ENCODE results near the gene TEDC1. TPM values are rescaled to one million over a fixed set of nuclear protein-coding genes. Genes with fewer than 3 reads are reported as not detected.

TEDC1 gene
- polyA plus RNA-seq, 1 of the 3 experiments (the other 2 are of a cell fraction): 13.4 TPM

DNA sequence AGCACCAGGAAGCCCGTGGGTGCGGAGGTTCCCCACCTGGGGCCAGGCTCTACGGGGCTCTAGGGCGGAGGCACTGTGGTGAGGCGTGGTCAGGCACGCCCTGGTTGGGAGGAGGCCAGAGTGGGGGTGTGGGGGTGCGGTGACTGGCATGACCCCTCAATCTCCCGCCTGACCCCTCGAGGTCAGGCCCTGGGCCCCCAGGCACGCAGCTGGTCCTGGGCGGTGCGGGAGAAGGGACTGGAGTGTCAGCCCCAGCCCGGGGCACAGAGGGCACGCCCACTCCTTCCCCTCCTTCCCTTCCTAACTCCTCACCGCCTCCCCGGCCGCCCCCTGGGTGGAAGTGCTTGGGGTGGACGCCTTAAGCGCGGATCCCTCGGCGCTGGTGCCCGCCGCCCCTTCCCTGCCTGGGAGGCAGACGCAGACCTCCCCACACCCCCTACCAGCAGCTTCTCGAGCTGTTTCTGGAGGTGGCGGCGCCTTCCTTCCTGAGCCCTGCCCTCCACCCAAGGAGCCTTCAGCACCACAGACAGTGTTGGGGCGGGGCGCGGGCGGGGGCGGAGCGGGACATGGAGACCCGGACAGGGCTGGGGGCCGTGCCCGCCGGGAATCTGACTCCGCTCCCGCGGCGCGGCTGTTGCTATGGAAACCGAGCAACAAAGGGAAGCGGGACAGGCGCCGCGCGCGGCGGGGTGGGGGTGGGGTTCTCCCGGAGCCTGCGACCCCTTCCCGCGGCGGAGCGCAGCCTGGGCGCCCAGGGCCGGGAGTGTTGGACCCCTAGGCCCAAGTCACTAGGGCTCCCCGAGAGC lies 17.2 kb upstream of the TEDC1 start (continued):
- no peak for TF ChIP-seq ELF1 (IDR thresholded peaks at IDR 0.05)
- TF ChIP-seq FOXJ3 (CRISPR knock-in tag; IDR thresholded peaks at IDR 0.05): 0 out of 2 replicates have a peak, but pooled peaks have one; percentile 35
- TF ChIP-seq, protein P1, sequence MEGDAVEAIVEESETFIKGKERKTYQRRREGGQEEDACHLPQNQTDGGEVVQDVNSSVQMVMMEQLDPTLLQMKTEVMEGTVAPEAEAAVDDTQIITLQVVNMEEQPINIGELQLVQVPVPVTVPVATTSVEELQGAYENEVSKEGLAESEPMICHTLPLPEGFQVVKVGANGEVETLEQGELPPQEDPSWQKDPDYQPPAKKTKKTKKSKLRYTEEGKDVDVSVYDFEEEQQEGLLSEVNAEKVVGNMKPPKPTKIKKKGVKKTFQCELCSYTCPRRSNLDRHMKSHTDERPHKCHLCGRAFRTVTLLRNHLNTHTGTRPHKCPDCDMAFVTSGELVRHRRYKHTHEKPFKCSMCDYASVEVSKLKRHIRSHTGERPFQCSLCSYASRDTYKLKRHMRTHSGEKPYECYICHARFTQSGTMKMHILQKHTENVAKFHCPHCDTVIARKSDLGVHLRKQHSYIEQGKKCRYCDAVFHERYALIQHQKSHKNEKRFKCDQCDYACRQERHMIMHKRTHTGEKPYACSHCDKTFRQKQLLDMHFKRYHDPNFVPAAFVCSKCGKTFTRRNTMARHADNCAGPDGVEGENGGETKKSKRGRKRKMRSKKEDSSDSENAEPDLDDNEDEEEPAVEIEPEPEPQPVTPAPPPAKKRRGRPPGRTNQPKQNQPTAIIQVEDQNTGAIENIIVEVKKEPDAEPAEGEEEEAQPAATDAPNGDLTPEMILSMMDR (IDR thresholded peaks at IDR 0.05): no peak
- TF ChIP-seq, protein P2, sequence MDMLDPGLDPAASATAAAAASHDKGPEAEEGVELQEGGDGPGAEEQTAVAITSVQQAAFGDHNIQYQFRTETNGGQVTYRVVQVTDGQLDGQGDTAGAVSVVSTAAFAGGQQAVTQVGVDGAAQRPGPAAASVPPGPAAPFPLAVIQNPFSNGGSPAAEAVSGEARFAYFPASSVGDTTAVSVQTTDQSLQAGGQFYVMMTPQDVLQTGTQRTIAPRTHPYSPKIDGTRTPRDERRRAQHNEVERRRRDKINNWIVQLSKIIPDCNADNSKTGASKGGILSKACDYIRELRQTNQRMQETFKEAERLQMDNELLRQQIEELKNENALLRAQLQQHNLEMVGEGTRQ (IDR thresholded peaks at IDR 0.05; ENCODE audit: borderline replicate concordance, low read depth, low read length): no peak
- TF ChIP-seq TCF12 (IDR thresholded peaks at IDR 0.05): no peak
- TF ChIP-seq, protein P3, sequence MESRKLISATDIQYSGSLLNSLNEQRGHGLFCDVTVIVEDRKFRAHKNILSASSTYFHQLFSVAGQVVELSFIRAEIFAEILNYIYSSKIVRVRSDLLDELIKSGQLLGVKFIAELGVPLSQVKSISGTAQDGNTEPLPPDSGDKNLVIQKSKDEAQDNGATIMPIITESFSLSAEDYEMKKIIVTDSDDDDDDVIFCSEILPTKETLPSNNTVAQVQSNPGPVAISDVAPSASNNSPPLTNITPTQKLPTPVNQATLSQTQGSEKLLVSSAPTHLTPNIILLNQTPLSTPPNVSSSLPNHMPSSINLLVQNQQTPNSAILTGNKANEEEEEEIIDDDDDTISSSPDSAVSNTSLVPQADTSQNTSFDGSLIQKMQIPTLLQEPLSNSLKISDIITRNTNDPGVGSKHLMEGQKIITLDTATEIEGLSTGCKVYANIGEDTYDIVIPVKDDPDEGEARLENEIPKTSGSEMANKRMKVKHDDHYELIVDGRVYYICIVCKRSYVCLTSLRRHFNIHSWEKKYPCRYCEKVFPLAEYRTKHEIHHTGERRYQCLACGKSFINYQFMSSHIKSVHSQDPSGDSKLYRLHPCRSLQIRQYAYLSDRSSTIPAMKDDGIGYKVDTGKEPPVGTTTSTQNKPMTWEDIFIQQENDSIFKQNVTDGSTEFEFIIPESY (IDR thresholded peaks at IDR 0.05; ENCODE audit: borderline replicate concordance, low read depth): no peak
- TF ChIP-seq, protein P4, sequence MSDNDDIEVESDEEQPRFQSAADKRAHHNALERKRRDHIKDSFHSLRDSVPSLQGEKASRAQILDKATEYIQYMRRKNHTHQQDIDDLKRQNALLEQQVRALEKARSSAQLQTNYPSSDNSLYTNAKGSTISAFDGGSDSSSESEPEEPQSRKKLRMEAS (IDR thresholded peaks at IDR 0.05; ENCODE audit: low read depth): no peak

DNA sequence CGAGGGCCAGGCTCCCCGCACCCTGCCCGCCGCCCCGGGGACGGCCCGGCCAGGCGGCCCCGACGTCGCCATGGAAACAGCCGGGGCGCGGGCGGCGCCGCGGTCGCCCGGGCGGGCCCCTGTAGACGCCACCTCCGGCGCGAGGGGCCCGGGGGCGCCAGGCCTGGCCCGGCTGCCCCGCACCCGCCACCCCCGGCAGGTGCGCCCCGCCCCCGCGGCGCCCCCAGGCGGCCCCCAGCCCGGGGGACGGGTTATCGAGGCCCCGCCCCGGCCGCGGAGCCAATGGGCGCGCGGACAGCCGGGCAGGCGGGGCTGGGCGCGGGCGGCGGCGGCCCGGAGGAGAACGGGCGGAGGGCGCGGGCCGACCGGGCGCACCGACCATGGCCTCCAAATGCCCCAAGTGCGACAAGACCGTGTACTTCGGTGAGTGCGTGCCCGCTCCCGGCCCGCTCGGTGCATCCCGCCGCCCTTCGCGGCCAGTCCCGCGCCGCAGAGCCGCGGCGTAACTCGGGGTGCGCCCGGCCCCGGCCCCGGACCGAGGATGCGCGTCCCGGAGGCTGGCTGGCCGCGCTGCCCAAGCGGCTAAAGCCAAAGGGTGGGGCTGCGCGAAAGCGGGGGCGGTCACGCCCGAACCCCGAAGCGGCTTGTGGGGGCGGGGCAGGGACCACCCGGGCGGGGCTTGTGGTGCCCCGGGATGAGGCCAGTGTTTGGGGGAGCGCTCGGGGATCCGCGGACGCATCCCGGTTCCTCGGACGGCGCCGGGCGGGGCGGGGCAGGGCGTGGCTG lies 16.4 kb upstream of the TEDC1 start, which contains the start of gene CRIP2:
CRIP2 (plus strand) TSS at position 339 of the 786 bp plus-strand sequence; CDS start at position 381, 42 bp downstream.
- no peaks in the 10 kb centered on the region for H3K9me2 ChIP-seq
- POLR2A ChIA-PET: no interaction called here
- TF ChIP-seq GATA2 (CRISPR knock-in tag; IDR thresholded peaks at IDR 0.05) (no peak), MXI1 (IDR thresholded peaks at IDR 0.05; ENCODE audit: low read depth, low read length) (peak; percentile 3; the same call in 1 of the 2 replicates)
- peak within 1 kb of the TSS; percentile 96 for H3K4me2 ChIP-seq
- peak within 1 kb of the TSS; percentile 92 to 96 for H3K4me3 ChIP-seq (ENCODE audit: low read depth in 2 of 2, low read length in 1 of 2)
- no peak within 1 kb of the TSS for H2AFZ ChIP-seq (ENCODE audit: low read depth)
- H3K9ac ChIP-seq: peak within 1 kb of the TSS; percentile 99
- CTCF ChIA-PET: interaction anchor here (0.9 to 8.1 kb wide), 4 partner anchors 9 to 51 kb away, joined by 3 to 137 read pairs (median 31); partner anchors contain the start of genes CRIP1 and TEDC1
- H3K27ac ChIP-seq (ENCODE audit: low read depth in 2 of 2, low read length in 1 of 2): peak within 1 kb of the TSS; percentile 89 to 99
- DNase-seq: peak; percentile 91
- H3K27me3 ChIP-seq (ENCODE audit: insufficient read depth): no peaks in the 10 kb centered on the region
- H3K36me3 ChIP-seq (replicated peaks in 1 of 2; ENCODE audit: control insufficient read depth in 1 of 2, insufficient read depth in 2 of 2, low read length in 1 of 2): peaks cover 0 to 7% of the 10 kb centered on the region in 2 experiments
- no peaks in the 10 kb centered on the region for H3K9me3 ChIP-seq
- WGBS (ENCODE audit: low lambda C conversion rate): 0% methylated on average over 13 of the region's 118 CpGs
- peaks cover 6% of the 10 kb centered on the region; the same call in 1 of the 2 replicates for H4K20me1 ChIP-seq (ENCODE audit: insufficient read depth)
- peaks cover 13% of the 10 kb centered on the region for H3F3A ChIP-seq (replicated peaks; ENCODE audit: insufficient read depth)
- H3K4me1 ChIP-seq (ENCODE audit: control insufficient read depth in 1 of 2, insufficient read depth in 2 of 2, low read depth in 1 of 2, low read length in 1 of 2): peaks cover 18 to 58% of the 10 kb centered on the region in 2 experiments; a peak in 3 of 4 replicates
- H3K79me2 ChIP-seq (ENCODE audit: insufficient read depth): peaks cover 32% of the 10 kb centered on the region

Data from SK-N-SH (cell line).